ENCODE data around the gene TMEM178B. TPM values are rescaled to one million over a fixed set of nuclear protein-coding genes. Genes with fewer than 3 reads are reported as not detected.

Gene TMEM178B
- total and polyA plus RNA-seq, 9 donors: 0.10 to 1.6 (median 0.30) TPM

GRCh38 chr7:141436575-141437075 lies 362.8 kb downstream of the TMEM178B start:
- Histone ChIP-seq H3K36me3 (no peaks in the 10 kb centered on the region), H3K27ac (no peak overlapping the region), H3K4me1 (ENCODE audit: insufficient read depth) (no peaks in the 10 kb centered on the region), H3K27me3 (no peaks in the 10 kb centered on the region), H3K4me3 (no peak overlapping the region), H3K9me3 (no peaks in the 10 kb centered on the region)
- TF ChIP-seq CTCF (IDR thresholded peaks at IDR 0.05) (no peak), POLR2A (IDR thresholded peaks at IDR 0.05) (no peak), EP300 (IDR thresholded peaks at IDR 0.05) (no peak)
- no peak for DNase-seq
- intact Hi-C loops (cut with DNase I): no loop called here
- 71 to 78% (median 74%) methylated on average over 7 of the region's 7 CpGs for WGBS, 3 donors

DNA sequence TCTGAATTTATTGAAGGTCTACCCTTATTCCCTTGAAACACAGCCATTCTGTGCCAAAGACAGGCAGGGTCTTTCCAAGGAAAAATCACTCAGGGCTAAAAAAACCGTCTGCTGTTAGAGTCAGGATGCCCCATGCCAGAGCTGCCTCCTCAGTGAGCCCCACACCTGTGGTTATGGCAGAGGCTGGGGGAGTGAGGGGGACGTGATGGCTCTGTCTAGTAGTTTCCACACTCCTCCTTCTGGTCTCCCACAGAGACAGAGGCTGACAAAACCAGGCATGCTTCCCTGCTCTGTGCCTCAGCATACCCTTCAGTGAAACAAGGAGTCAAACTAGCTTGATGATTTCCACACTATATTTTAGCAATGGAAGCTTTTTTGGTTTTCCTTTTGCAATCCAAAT lies 365.3 kb downstream of the TMEM178B start:
- Histone ChIP-seq H3K4me3 (no peak overlapping the region), H3K27me3 (no peaks in the 10 kb centered on the region), H3K9me3 (no peaks in the 10 kb centered on the region), H3K4me1 (ENCODE audit: insufficient read depth) (no peaks in the 10 kb centered on the region), H3K27ac (no peak overlapping the region), H3K36me3 (no peaks in the 10 kb centered on the region)
- WGBS, 3 donors: 47 to 72% (median 49%) methylated on average over 2 of the region's 2 CpGs
- intact Hi-C loops (cut with DNase I): no loop called here
- no peak for DNase-seq
- TF ChIP-seq EP300 (IDR thresholded peaks at IDR 0.05) (no peak), POLR2A (IDR thresholded peaks at IDR 0.05) (no peak), CTCF (IDR thresholded peaks at IDR 0.05) (no peak)

GRCh38 chr7:141439776-141440175 lies 365.9 kb downstream of the TMEM178B start:
- H3K27me3 ChIP-seq: no peaks in the 10 kb centered on the region
- TF ChIP-seq POLR2A (IDR thresholded peaks at IDR 0.05) (no peak), CTCF (IDR thresholded peaks at IDR 0.05) (no peak), EP300 (IDR thresholded peaks at IDR 0.05) (no peak)
- H3K9me3 ChIP-seq: no peaks in the 10 kb centered on the region
- H3K27ac ChIP-seq: no peak overlapping the region
- H3K36me3 ChIP-seq: no peaks in the 10 kb centered on the region
- DNase-seq: no peak
- 28 to 53% (median 40%) methylated on average over 1 of the region's 1 CpG for WGBS, 3 donors
- H3K4me1 ChIP-seq (ENCODE audit: insufficient read depth): no peaks in the 10 kb centered on the region
- intact Hi-C loops (cut with DNase I): no loop called here
- H3K4me3 ChIP-seq: no peak overlapping the region

DNA sequence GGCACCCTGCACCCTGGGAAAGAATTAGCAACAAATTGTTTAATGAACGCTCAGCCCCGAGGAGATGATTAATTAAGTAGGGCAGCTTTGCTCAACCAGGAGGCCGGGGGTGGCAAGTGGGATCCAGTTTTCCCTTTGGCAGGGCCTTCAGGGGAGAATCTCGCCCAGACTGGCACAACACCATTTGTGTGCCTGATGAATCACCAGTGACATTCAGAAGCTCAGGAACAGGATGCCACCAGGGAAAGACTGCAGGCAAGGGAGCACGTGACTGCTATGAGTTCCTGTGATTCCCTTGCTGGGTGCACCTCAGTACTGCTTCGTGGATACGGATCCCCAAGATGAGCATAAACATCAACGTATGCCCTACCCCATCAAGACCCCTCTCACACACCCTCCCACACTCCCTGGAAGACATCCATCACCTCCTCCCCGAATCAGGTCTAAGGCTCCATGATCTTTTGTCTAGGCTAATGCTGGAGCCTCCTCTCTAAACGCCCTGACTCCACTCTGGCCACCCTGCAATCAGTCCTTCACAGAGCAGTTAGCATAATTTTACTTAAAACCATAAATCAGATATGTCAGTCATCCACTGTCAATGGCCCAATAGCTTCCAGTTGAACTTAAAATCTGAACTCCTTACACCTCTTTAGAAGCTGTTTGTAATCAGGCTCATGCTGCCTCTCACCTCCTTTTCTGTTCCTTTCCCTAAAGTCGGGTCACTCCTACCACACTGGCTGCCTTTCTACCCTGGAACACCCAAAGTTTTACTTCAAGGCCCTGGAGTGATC lies 368.2 kb downstream of the TMEM178B start:
- intact Hi-C loops (cut with DNase I): no loop called here
- Histone ChIP-seq H3K27me3 (no peaks in the 10 kb centered on the region), H3K4me1 (ENCODE audit: insufficient read depth) (no peaks in the 10 kb centered on the region), H3K9me3 (no peaks in the 10 kb centered on the region), H3K27ac (no peak overlapping the region), H3K4me3 (no peak overlapping the region), H3K36me3 (no peaks in the 10 kb centered on the region)
- no peak for TF ChIP-seq POLR2A (IDR thresholded peaks at IDR 0.05)
- no peak for TF ChIP-seq EP300 (IDR thresholded peaks at IDR 0.05)
- no peak for TF ChIP-seq CTCF (IDR thresholded peaks at IDR 0.05)
- 65 to 70% (median 67%) methylated on average over 11 of the region's 11 CpGs for WGBS, 3 donors
- no peak for DNase-seq

All from ovary (tissue), 9 donors.